ENCODE measurements around the gene HAUS7. TPM values are rescaled to one million over a fixed set of nuclear protein-coding genes. Genes with fewer than 3 reads are reported as not detected.
A peak's percentile ranks its signal among the peaks of the same experiment; 100 is the strongest.

HAUS7 gene
- total and polyA plus RNA-seq, 2 experiments from 2014 or later: 19.8 to 22.6 TPM

GRCh38 chrX:153499341-153499740, 29.0 kb upstream of the HAUS7 start:
- Histone ChIP-seq H3K4me3 (no peak overlapping the region), H3K27ac (no peak overlapping the region), H3K36me3 (no peaks in the 10 kb centered on the region), H3K4me1 (ENCODE audit: low read depth) (no peaks in the 10 kb centered on the region), H3K27me3 (no peaks in the 10 kb centered on the region), H3K9me3 (ENCODE audit: low read depth) (no peaks in the 10 kb centered on the region)
- TF ChIP-seq CTCF (IDR thresholded peaks at IDR 0.05; ENCODE audit: low read depth, low read length): no peak
- DNase-seq (ENCODE audit: low read depth in 1 of 2, low spot score in 1 of 2): no peak

DNA sequence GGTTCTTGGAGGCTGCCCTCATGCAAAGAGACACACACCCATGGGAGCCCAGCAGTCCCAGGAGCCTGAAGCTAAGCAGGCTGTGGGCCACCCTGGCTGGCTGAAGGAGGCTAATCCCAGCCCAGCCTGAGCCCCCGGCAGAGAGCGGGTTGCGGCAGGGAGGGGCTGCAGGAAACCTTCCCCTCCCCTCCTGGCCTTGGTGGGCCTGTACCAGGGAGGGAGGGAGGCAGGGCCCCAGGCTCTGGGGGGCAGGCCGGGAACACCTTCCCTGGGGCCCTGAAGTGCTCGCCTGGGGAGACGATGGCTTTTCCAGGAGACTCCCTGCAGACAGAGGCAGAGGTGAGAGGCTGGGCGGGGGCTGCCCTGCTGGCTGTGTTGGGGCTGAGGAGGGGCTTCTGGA, 28.1 kb upstream of the HAUS7 start:
- no peak overlapping the region for H3K4me3 ChIP-seq
- no peak overlapping the region for H3K27ac ChIP-seq
- no peak for DNase-seq (ENCODE audit: low read depth in 1 of 2, low spot score in 1 of 2)
- no peak for TF ChIP-seq CTCF (IDR thresholded peaks at IDR 0.05; ENCODE audit: low read depth, low read length)
- no peaks in the 10 kb centered on the region for H3K9me3 ChIP-seq (ENCODE audit: low read depth)
- no peaks in the 10 kb centered on the region for H3K4me1 ChIP-seq (ENCODE audit: low read depth)
- no peaks in the 10 kb centered on the region for H3K36me3 ChIP-seq
- no peaks in the 10 kb centered on the region for H3K27me3 ChIP-seq

DNA sequence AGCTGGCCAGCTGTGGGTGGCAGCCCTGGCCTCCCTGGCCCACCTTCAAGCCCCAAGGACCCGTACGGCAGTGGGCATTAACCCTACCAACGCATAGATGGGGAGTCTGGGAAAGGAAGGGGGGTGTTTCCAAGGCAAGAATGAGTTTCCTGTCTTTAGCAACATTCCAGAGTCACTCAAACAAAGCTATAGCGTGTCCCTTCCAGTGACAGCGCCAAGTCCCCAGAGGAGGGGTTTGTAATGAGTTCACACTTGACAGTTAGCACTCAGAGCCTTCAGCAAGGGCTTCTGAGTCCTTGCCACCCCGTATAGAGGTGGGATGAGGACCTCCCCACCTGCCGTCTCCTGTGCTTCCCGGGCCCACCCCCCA, 26.2 kb upstream of the HAUS7 start:
- no peaks in the 10 kb centered on the region for H3K27me3 ChIP-seq
- DNase-seq (ENCODE audit: low read depth in 1 of 2, low spot score in 1 of 2): no peak
- TF ChIP-seq CTCF (IDR thresholded peaks at IDR 0.05; ENCODE audit: low read depth, low read length): no peak
- no peaks in the 10 kb centered on the region for H3K36me3 ChIP-seq
- H3K9me3 ChIP-seq (ENCODE audit: low read depth): no peaks in the 10 kb centered on the region
- no peak overlapping the region for H3K4me3 ChIP-seq
- H3K4me1 ChIP-seq (ENCODE audit: low read depth): no peaks in the 10 kb centered on the region
- H3K27ac ChIP-seq: no peak overlapping the region

DNA sequence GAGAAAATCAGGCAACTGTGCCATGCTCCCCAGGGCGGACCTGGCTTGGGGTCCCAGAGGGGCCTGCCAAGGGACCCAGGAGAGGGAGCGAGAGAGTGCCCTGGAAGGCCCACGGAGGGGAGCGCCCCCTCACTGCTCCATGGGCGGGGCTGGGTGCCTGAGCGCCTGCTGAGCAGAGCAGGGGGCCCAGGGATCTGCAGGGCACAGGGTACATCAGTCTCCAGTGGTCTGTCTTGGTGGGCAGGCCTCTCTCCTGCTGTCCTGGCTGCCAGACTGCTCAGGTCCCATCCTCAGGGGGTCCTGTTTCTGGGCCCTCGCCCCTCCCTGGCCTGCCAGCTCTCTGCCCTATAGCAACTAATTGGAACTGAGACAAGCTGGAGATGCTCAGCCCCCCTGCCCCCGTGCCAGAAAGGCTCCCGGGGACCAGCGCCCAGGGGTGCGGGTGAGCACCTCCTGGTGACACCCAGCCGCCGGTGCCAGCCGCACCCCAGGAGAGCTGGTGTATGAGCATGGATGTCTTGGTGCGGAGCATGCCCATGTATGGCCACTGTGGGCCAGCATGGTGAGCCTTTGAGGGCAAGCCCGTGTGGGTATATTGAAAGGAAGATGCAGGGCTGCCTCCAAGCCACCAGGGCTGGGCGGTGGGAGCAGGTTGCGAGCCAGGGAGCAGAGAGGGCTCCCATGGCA, 25.7 kb upstream of the HAUS7 start:
- H3K4me1 ChIP-seq (ENCODE audit: low read depth): no peaks in the 10 kb centered on the region
- no peaks in the 10 kb centered on the region for H3K27me3 ChIP-seq
- no peak for DNase-seq (ENCODE audit: low read depth in 1 of 2, low spot score in 1 of 2)
- H3K36me3 ChIP-seq: no peaks in the 10 kb centered on the region
- no peak for TF ChIP-seq CTCF (IDR thresholded peaks at IDR 0.05; ENCODE audit: low read depth, low read length)
- H3K9me3 ChIP-seq (ENCODE audit: low read depth): no peaks in the 10 kb centered on the region
- H3K4me3 ChIP-seq: no peak overlapping the region
- no peak overlapping the region for H3K27ac ChIP-seq

GRCh38 chrX:153495362-153495751, 25.0 kb upstream of the HAUS7 start:
- Histone ChIP-seq H3K4me3 (no peak overlapping the region), H3K9me3 (ENCODE audit: low read depth) (no peaks in the 10 kb centered on the region), H3K4me1 (ENCODE audit: low read depth) (no peaks in the 10 kb centered on the region), H3K36me3 (no peaks in the 10 kb centered on the region), H3K27me3 (no peaks in the 10 kb centered on the region), H3K27ac (no peak overlapping the region)
- DNase-seq (ENCODE audit: low read depth in 1 of 2, low spot score in 1 of 2): peak in 1 of 2 donors; percentile 62
- TF ChIP-seq CTCF (IDR thresholded peaks at IDR 0.05; ENCODE audit: low read depth, low read length): no peak
